Stimulated activated effector memory CD8-positive, alpha-beta T cell treated with anti-CD3 and anti-CD28 coated beads, Interleukin-12 subunit alpha, Interleukin-12 subunit beta, amount 100 ng/mL, for 72 hours (primary cell): Measurements from ENCODE around the gene GJB4.

Experiments
- ATAC-seq: fragments of 150-1000 bp; cut with Tn5 transposase; 2 replicates; pipeline ENCODE4 v1.10.0; 2021
- DNase-seq, 2 donors: peaks; one replicate each; pipeline ENCODE4 v3.0.0; 2021 to 2022; ENCODE audit warnings: low spot score in 2 of 2
- H3K27ac Mint-ChIP-seq: one replicate; pipeline ENCODE4 v1.8.0; 2022; ENCODE audit warnings: mild to moderate bottlenecking, mixed read lengths
- H3K36me3 Mint-ChIP-seq: one replicate; pipeline ENCODE4 v1.8.0; 2022; ENCODE audit warnings: mild to moderate bottlenecking, mixed read lengths
- H3K4me1 Mint-ChIP-seq: one replicate; pipeline ENCODE4 v1.8.0; 2022; ENCODE audit warnings: mixed read lengths
- H3K4me3 Mint-ChIP-seq: one replicate; pipeline ENCODE4 v1.8.0; 2022; ENCODE audit warnings: mild to moderate bottlenecking, mixed read lengths
- H3K9me3 Mint-ChIP-seq: one replicate; pipeline ENCODE4 v1.8.0; 2022; ENCODE audit warnings: mixed read lengths

The GJB4 gene

DNA sequence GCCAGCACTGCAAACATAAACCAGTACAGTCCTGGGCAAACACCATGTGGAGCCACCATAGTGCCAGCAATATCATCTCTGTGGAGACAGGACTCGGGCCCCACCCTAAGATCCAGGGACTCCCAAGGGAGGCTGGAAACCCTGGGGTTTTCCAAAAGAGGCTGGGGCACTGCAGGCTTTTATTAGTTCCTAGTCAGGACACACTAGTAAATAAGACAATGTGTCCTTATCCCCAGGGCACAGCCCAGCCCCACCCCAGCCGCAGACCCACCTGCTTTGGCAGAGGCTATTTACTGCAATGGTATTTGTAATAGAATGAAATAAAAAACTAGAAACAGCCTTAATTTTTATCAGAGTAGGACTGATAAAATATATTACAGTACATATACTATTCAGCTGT lies 21.0 kb downstream of the GJB4 start:
- no peak overlapping the region for H3K27ac Mint-ChIP-seq
- DNase-seq = no peak
- no peak for ATAC-seq
- H3K4me1 Mint-ChIP-seq = no peaks in the 10 kb centered on the region
- H3K4me3 Mint-ChIP-seq = no peak overlapping the region
- H3K36me3 Mint-ChIP-seq = no peaks in the 10 kb centered on the region
- H3K9me3 Mint-ChIP-seq = no peaks in the 10 kb centered on the region

DNA sequence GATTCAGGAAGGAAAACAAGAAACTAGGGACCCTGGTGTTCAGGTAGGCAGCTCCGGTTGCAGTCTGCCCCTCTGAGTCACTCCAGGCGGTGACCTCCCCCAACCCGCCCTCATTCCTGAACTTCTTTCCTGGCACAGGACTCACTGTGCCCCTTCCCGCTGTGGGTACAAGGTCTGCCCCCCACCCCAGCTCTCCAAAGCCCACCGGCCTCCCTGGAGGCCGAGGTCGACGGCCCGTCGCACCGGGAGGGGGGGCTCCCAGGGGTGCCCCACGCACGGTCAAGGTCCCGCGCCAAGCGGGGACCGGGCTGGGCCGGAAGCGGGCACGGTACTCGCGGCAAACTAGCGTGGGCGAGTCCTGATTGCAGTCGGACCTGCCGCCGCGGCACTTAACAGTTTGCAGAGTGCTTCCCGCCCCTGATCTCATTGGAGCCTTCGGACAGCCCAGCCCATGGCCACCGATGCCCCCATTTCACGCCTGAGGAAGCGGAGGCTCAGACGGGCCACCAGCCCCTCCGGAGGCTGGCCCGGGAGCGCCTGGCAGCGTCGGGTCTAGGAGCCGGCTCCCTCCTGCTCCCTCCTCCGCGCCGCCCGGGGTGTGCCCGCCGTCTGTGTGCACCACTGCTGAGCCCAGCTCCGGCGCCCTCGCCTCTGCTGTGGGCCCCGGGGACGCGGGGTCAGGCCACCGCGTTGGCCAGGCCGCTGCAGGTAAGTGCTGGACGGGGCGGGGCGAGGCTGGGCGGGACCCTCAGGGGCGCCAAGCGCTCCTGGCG lies 21.7 kb downstream of the GJB4 start, which contains the start of gene GJB3:
Gene GJB3, plus strand, starts transcription at position 144 of the 773 bp plus-strand sequence. CDS start 3,549 bp downstream, outside the sequence.
- ATAC-seq = peak; percentile 33
- H3K4me1 Mint-ChIP-seq = peaks cover under 1% of the 10 kb centered on the region
- H3K36me3 Mint-ChIP-seq = no peaks in the 10 kb centered on the region
- no peaks in the 10 kb centered on the region for H3K9me3 Mint-ChIP-seq
- DNase-seq = no peak
- no peak within 1 kb of the TSS for H3K27ac Mint-ChIP-seq
- peak within 1 kb of the TSS; percentile 6 for H3K4me3 Mint-ChIP-seq

DNA sequence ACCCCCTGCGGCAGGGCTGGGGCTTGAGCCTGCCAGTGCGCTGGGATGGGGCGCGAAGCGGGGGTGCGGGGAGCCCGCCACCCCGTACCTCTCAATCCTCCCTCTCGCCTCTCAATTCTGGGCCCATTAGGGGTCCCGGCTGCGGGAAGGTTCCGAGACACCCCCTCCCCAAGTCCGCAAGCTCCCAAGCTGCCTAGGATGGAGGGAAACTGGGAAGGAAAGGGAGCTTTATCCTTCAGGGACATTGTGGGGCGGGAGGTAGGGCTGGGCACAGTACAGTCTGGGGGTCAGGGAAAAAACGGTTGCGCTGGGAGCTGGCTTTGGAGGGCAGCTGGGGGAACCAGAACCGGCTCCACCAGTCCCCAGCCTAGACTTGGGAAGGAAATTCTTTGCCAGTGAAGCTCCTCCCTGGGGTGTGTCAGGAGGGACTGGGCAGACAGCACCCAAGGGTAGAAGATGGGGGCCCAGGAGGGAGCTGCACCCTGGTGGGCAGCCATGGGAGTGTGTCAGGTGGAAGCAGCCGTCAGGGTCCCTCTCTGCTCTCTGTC lies 22.4 kb downstream of the GJB4 start:
- ATAC-seq (no peak), DNase-seq (no peak)
- Mint-ChIP-seq H3K4me1 (peaks cover 7% of the 10 kb centered on the region), H3K4me3 (peak overlapping the region; percentile 6), H3K27ac (no peak overlapping the region), H3K9me3 (no peaks in the 10 kb centered on the region), H3K36me3 (no peaks in the 10 kb centered on the region)

DNA sequence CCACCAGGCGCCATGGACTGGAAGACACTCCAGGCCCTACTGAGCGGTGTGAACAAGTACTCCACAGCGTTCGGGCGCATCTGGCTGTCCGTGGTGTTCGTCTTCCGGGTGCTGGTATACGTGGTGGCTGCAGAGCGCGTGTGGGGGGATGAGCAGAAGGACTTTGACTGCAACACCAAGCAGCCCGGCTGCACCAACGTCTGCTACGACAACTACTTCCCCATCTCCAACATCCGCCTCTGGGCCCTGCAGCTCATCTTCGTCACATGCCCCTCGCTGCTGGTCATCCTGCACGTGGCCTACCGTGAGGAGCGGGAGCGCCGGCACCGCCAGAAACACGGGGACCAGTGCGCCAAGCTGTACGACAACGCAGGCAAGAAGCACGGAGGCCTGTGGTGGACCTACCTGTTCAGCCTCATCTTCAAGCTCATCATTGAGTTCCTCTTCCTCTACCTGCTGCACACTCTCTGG lies 25.2 kb downstream of the GJB4 start:
- Mint-ChIP-seq H3K36me3 (no peaks in the 10 kb centered on the region), H3K4me3 (no peak overlapping the region), H3K4me1 (peaks cover 8% of the 10 kb centered on the region), H3K9me3 (no peaks in the 10 kb centered on the region), H3K27ac (no peak overlapping the region)
- DNase-seq = no peak
- ATAC-seq = no peak

DNA sequence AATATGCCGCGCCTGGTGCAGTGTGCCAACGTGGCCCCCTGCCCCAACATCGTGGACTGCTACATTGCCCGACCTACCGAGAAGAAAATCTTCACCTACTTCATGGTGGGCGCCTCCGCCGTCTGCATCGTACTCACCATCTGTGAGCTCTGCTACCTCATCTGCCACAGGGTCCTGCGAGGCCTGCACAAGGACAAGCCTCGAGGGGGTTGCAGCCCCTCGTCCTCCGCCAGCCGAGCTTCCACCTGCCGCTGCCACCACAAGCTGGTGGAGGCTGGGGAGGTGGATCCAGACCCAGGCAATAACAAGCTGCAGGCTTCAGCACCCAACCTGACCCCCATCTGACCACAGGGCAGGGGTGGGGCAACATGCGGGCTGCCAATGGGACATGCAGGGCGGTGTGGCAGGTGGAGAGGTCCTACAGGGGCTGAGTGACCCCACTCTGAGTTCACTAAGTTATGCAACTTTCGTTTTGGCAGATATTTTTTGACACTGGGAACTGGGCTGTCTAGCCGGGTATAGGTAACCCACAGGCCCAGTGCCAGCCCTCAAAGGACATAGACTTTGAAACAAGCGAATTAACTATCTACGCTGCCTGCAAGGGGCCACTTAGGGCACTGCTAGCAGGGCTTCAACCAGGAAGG lies 25.8 kb downstream of the GJB4 start:
- DNase-seq (no peak), ATAC-seq (no peak)
- Mint-ChIP-seq H3K4me1 (peaks cover 14% of the 10 kb centered on the region), H3K4me3 (no peak overlapping the region), H3K27ac (no peak overlapping the region), H3K9me3 (no peaks in the 10 kb centered on the region), H3K36me3 (no peaks in the 10 kb centered on the region)

DNA sequence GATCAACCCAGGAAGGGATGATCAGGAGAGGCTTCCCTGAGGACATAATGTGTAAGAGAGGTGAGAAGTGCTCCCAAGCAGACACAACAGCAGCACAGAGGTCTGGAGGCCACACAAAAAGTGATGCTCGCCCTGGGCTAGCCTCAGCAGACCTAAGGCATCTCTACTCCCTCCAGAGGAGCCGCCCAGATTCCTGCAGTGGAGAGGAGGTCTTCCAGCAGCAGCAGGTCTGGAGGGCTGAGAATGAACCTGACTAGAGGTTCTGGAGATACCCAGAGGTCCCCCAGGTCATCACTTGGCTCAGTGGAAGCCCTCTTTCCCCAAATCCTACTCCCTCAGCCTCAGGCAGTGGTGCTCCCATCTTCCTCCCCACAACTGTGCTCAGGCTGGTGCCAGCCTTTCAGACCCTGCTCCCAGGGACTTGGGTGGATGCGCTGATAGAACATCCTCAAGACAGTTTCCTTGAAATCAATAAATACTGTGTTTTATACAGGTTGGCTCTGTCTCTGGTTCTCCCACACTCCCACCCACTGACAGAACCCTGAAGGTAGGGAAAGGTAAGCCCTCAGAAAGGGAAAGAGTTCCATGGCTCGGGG lies 26.4 kb downstream of the GJB4 start:
- ATAC-seq (no peak), DNase-seq (no peak)
- no peak overlapping the region for H3K27ac Mint-ChIP-seq
- H3K36me3 Mint-ChIP-seq = no peaks in the 10 kb centered on the region
- no peaks in the 10 kb centered on the region for H3K9me3 Mint-ChIP-seq
- H3K4me1 Mint-ChIP-seq = peaks cover 15% of the 10 kb centered on the region
- H3K4me3 Mint-ChIP-seq = no peak overlapping the region

DNA sequence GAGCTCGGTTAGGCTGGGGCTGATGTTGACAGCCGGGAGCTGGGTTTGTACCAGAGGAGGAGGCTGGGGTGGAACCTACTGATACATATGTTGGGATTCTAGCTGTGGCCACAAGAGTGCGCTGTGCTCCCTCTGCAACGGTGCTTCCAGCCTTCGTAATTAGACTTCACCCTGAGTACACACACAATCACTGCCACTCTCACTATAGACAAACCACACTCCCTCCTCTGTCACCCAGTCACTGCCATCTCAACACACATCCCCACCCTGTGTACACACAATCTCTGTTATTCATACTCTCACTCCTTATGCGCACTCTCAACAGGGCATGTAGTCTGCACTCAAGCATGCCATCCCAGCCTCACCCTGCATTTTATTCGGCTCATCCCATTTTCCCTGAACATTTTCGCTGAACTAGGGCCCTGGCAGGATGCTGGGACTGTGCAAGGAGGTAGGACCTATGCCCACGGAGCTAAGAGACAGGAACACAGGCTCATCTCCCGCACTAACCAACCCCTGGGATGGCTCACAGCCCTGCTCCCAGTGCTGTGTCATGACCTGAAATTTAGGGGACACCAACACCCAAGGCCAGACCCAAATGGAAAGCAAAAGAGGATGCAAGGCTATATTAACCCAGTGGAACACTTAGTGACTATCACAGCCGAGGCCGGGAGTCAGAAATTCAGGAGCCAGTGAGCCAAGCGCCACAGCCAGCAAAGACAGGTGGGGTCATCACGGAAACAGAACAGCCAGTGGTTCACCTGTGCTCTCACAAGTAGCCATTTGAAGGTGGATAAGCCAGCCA lies 27.2 kb downstream of the GJB4 start:
- H3K4me3 Mint-ChIP-seq = no peak overlapping the region
- peak; percentile 46 to 76 for DNase-seq

DNA sequence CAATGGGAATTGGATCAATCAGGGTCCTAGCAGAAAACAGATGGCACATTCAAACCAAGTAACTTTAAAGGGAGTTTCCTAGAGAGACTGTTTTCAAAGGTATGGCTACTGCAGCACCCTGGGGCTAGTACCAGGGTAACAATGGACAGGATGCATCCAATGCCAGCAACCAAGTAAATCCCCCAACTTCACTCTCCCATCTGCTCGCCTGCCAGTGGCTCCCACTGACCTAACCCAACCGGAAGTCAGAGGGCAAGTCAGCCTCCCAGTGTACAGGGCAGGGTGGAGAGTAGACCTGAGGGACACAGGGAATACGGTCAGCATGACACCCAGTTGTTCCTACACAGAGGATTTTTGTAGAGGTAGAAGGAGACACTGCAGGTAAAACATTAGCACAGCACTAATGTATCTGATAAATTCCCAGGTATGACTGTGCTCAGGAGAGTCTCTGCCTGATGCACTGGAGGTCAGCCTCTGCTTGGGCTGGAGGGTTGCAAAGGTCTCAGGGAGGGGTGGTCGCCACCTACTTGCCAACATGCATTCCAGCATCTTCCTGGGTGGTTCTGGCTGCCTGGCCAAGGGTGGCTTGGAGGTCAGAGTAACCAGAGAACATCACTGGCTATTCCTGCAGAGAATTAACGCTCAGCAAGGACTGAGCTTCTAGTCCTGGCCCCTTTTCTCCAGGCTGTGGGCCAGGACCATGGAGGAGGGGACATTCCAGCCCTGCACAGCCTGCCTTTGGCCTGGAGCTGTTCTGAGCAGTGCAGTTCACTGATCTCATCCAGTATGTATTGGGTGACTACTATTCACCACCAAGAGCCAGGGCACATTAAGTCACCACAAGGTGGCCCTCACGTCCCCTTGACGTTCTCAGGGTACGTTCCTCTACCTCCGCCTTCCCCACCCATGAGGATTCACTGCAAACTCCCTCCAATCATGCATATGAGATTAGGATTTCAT lies 28.2 kb downstream of the GJB4 start:
- DNase-seq (no peak), ATAC-seq (no peak)
- H3K36me3 Mint-ChIP-seq = no peaks in the 10 kb centered on the region
- H3K27ac Mint-ChIP-seq = no peak overlapping the region
- no peaks in the 10 kb centered on the region for H3K9me3 Mint-ChIP-seq
- H3K4me3 Mint-ChIP-seq = no peak overlapping the region
- H3K4me1 Mint-ChIP-seq = peaks cover 15% of the 10 kb centered on the region

More for the DNA sequence above, 27.2 kb downstream of the GJB4 start:
- H3K4me1 Mint-ChIP-seq = peaks cover 15% of the 10 kb centered on the region
- no peaks in the 10 kb centered on the region for H3K9me3 Mint-ChIP-seq
- no peak overlapping the region for H3K27ac Mint-ChIP-seq
- H3K36me3 Mint-ChIP-seq = no peaks in the 10 kb centered on the region
- ATAC-seq = peak; percentile 83

DNA sequence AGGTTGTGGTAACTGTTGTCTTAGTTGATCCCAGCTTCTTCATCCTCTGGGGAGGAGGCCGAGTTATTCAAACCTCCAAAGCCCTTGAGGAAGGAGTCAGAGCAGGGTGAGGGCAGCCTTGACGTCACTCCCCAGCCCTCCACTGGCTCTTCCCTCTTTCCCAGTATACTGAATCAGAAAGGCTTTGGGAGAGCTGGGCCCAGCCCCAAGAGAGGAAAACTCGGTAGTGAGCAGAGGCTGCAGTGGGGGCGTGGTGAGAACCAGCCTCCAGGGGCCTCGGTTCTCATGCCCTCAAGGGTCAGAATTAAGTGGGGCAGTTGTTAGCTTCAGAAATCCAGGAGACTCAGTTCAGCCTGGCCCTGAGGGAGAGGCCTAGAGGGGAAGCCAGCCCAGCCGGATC lies 31.4 kb downstream of the GJB4 start:
- Mint-ChIP-seq H3K4me1 (peaks cover 15% of the 10 kb centered on the region), H3K36me3 (no peaks in the 10 kb centered on the region), H3K4me3 (no peak overlapping the region), H3K9me3 (no peaks in the 10 kb centered on the region), H3K27ac (no peak overlapping the region)
- ATAC-seq (no peak), DNase-seq (no peak)

DNA sequence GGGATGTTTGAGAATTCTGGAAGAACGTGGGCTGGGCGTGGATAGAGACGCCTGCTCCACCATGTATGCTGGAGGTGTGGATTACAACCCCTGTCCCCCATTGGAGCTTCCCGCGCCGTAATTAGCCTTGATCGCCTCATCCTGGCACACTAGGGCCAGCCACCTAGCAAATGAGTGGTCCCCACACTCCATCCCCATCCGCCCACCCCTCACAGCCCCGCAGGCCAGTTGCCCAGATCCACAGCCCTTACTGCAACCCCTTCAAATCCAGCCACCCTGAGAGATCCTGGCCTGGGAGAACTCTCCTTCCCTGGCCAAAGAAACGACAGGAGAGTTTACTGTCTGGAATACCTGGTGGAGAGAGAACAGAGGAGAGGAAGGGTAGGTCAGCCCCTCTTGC lies 32.9 kb downstream of the GJB4 start:
- Mint-ChIP-seq H3K36me3 (no peaks in the 10 kb centered on the region), H3K9me3 (no peaks in the 10 kb centered on the region), H3K4me3 (peak overlapping the region; percentile 17), H3K4me1 (peaks cover 14% of the 10 kb centered on the region), H3K27ac (peak overlapping the region; percentile 37)
- DNase-seq (no peak), ATAC-seq (no peak)

DNA sequence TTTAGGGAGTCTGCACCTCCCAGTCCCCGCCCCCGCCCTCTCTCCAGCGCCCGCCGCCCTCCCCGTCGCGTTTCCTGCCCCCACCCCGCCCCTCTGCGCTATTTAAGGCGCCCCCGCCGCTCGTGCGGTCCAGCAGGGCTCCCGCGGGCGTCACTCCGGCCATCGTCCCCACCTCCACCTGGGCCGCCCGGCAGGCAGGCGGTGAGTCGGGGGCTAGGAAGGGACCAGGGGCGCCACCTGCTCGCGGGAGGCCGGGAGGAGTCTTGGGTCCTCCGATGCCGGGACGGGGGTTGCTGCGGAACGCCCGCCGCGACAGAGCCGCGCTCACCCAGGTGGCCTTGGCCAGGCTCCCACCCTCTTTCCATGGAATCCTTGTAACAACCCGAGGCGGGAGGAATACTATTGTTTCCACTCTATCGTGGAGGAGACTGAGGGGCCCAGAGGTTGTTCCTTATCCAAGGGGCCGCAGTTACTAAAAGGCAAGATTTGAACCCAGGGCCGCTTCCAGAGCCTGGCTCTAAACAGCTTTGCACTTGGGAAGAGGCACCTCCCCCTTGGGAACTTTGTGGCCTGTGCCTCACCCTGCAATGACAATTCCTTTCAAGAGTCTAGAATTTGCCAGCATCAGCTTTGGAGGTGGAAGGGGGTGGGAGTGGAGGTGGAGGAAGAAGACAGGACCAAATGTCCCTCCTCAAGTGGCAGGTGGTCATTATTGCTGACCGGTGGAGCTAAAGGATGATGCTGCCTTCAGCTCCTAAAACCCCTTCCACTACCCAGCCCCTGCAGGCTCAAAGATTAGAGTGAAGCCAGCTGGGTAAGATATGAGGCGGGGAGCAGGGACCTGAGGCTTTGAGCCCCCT lies 33.6 kb downstream of the GJB4 start, which contains the start of gene GJA4:
Gene GJA4, plus strand, starts transcription at position 132 of the 860 bp plus-strand sequence. CDS start 1,215 bp downstream, outside the sequence.
- ATAC-seq (no peak), DNase-seq (peak in 1 of 2 donors; percentile 43)
- peak within 1 kb of the TSS; percentile 17 for H3K4me3 Mint-ChIP-seq
- no peaks in the 10 kb centered on the region for H3K36me3 Mint-ChIP-seq
- H3K27ac Mint-ChIP-seq = peak within 1 kb of the TSS; percentile 37
- no peaks in the 10 kb centered on the region for H3K9me3 Mint-ChIP-seq
- peaks cover 14% of the 10 kb centered on the region for H3K4me1 Mint-ChIP-seq

DNA sequence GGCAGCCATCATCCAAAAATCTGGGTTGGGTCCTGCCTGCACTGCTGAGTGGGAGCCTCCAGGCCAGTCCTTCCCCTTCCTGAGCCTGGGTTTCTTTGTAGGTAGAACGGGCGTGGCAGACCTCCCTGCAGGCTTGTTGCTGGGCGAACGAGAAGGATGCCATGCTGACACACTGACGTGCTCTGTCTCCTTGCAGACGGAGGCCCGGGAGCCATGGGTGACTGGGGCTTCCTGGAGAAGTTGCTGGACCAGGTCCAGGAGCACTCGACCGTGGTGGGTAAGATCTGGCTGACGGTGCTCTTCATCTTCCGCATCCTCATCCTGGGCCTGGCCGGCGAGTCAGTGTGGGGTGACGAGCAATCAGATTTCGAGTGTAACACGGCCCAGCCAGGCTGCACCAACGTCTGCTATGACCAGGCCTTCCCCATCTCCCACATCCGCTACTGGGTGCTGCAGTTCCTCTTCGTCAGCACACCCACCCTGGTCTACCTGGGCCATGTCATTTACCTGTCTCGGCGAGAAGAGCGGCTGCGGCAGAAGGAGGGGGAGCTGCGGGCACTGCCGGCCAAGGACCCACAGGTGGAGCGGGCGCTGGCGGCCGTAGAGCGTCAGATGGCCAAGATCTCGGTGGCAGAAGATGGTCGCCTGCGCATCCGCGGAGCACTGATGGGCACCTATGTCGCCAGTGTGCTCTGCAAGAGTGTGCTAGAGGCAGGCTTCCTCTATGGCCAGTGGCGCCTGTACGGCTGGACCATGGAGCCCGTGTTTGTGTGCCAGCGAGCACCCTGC lies 34.7 kb downstream of the GJB4 start:
- Mint-ChIP-seq H3K27ac (no peak overlapping the region), H3K4me3 (no peak overlapping the region)
- no peak for ATAC-seq

More for the DNA sequence above, 34.7 kb downstream of the GJB4 start:
- Mint-ChIP-seq H3K4me1 (peaks cover 14% of the 10 kb centered on the region), H3K36me3 (no peaks in the 10 kb centered on the region), H3K9me3 (no peaks in the 10 kb centered on the region)
- DNase-seq = peak in 1 of 2 donors; percentile 39
